Adrenal gland (tissue), 12 donors: ENCODE data around the gene RHBDL3. TPM values are rescaled to one million over a fixed set of nuclear protein-coding genes. Genes with fewer than 3 reads are reported as not detected.
"Not testable (repeated sequence)": the region's sequence is repeated elsewhere in the genome, so short reads cannot be mapped to it uniquely, and the experiment has no call there.

Source experiments
- DNase-seq, 7 donors: peaks; one replicate each; pipeline ENCODE4 v3.0.0-alpha.2; 2019 to 2020
- H3K27ac ChIP-seq, 5 donors: fragments of 200-600 bp; sonication (generic) in 4 of 5; 1 replicate in 3 of 5; 2 replicates in 2 of 5; pipeline versions ENCODE4 v1.5.1 to v1.8.0; 2016 to 2020; ENCODE audit warnings: mild to moderate bottlenecking in 1 of 5
- H3K27me3 ChIP-seq: fragments of 200-600 bp; 2 replicates; pipeline ENCODE4 v1.8.0; 2021
- H3K36me3 ChIP-seq, 2 donors: fragments of 200-600 bp; replicated peaks in 1 of 2; 1 replicate in 1 of 2; 2 replicates in 1 of 2; pipeline versions ENCODE4 v1.5.1 to v1.8.0; 2018 to 2022
- H3K4me1 ChIP-seq, 2 donors: fragments of 200-600 bp; replicated peaks in 1 of 2; 1 replicate in 1 of 2; 2 replicates in 1 of 2; pipeline versions ENCODE4 v1.5.1 to v1.8.0; 2018 to 2021
- H3K4me3 ChIP-seq, 4 donors: fragments of 200-600 bp; sonication (generic) in 3 of 4; one replicate each; pipeline ENCODE4 v1.5.1; 2016 to 2018
- H3K9me3 ChIP-seq, 3 donors: fragments of 200-600 bp; sonication (generic) in 1 of 3; replicated peaks in 1 of 3; 1 replicate in 2 of 3; 2 replicates in 1 of 3; pipeline versions ENCODE4 v1.5.1 to v1.8.0; 2016 to 2021
- POLR2A ChIP-seq, 2 donors: fragments of 450-650 bp; IDR thresholded peaks; one replicate each; pipeline ENCODE4 v1.6.1; 2017; ENCODE audit warnings: antibody characterized with exemption in 2 of 2, mild to moderate bottlenecking in 2 of 2, moderate library complexity in 1 of 2
- WGBS, 4 donors: extraction: QIAGEN DNeasy Blood & Tissue Kit in 2 of 4; methylation state at CpG; one replicate each; pipeline versions ENCODE4 v1.1.5 to v1.1.7; 2013 to 2017; 5-methylcytosine and 5-hydroxymethylcytosine counted together
- intact Hi-C, 2 donors: fragments of 100-400 bp; cut with DNase I; formaldehyde crosslinking; loops; one replicate each; pipeline versions ENCODE4 v1.14.1 to v1.15.0; 2022 to 2023
- polyA plus RNA-seq, 3 donors: library from polyadenylated mRNA; stranded (reverse); fragments of 200-250 nt in 2 of 3; fragments of 350-450 nt in 1 of 3; fragmentation: Illumina TruSeq in 1 of 3; extraction: RNeasy Lipid Tissue Mini Kit (QIAGEN cat#74804) in 1 of 3; gene quantifications; one replicate each; pipeline ENCODE4 v1.2.3, GENCODE V29; 2013 to 2014
- total RNA-seq, 9 donors: library from RNA; depleted of rRNA in 4 of 9; stranded (reverse); fragments of >200 nt in 4 of 9; fragments of 120-200 nt in 1 of 9; fragmentation: NEBNext Ultra II Directional in 1 of 9; extraction: Animal tissue kit (Norgen Biotek cat#: 25700) in 1 of 9; gene quantifications; one replicate each; pipeline versions ENCODE4 v1.1.0 to v1.2.4, GENCODE V29; 2013 to 2023
- TF ChIP-seq, protein P1 (sequence below), 6 experiments: fragments of 450-650 bp in 4 of 6; fragments of 200-600 bp in 2 of 6; sonication (generic) in 1 of 6; IDR thresholded peaks; 1 replicate in 5 of 6; 2 replicates in 1 of 6; pipeline versions ENCODE4 v1.5.1 to v1.8.0; 2016 to 2021; ENCODE audit warnings: antibody characterized with exemption in 6 of 6, mild to moderate bottlenecking in 2 of 6, moderate library complexity in 1 of 6
- donor health status: healthy with polysubstance abuse.
- donor health status: Bipolar disorder and iron deficiency.
- donor health status: DM: yes; HTN: yes; CAD: no.
- donor health status: DM: no; HTN: no; CAD: no.
- donor health status: DM: no; HTN: no; CAD: no.
- donor health status: DM: yes; HTN: yes; CAD: no.

The RHBDL3 gene
- total and polyA plus RNA-seq, 12 donors, result 1.7 to 10.2 (median 5.1) TPM

- no peak overlapping the region for H3K4me3 ChIP-seq
- H3K36me3 ChIP-seq, result no peaks in the 10 kb centered on the region
- H3K4me1 ChIP-seq, result no peaks in the 10 kb centered on the region
- intact Hi-C loops, result no loop called here
- DNase-seq, result no peak
- H3K27ac ChIP-seq, result no peak overlapping the region
- H3K27me3 ChIP-seq, result no peaks in the 10 kb centered on the region
- no peaks in the 10 kb centered on the region for H3K9me3 ChIP-seq
- TF ChIP-seq POLR2A (IDR thresholded peaks at IDR 0.05), result no peak
- TF ChIP-seq, protein P1, sequence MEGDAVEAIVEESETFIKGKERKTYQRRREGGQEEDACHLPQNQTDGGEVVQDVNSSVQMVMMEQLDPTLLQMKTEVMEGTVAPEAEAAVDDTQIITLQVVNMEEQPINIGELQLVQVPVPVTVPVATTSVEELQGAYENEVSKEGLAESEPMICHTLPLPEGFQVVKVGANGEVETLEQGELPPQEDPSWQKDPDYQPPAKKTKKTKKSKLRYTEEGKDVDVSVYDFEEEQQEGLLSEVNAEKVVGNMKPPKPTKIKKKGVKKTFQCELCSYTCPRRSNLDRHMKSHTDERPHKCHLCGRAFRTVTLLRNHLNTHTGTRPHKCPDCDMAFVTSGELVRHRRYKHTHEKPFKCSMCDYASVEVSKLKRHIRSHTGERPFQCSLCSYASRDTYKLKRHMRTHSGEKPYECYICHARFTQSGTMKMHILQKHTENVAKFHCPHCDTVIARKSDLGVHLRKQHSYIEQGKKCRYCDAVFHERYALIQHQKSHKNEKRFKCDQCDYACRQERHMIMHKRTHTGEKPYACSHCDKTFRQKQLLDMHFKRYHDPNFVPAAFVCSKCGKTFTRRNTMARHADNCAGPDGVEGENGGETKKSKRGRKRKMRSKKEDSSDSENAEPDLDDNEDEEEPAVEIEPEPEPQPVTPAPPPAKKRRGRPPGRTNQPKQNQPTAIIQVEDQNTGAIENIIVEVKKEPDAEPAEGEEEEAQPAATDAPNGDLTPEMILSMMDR (IDR thresholded peaks at IDR 0.05), result no peak
- 85 to 88% (median 86%) methylated on average over 9 of the region's 9 CpGs for WGBS, 4 donors
Measured at GRCh38 chr17:32314636-32315035, 49.0 kb downstream of the RHBDL3 start.

- no peaks in the 10 kb centered on the region for H3K4me1 ChIP-seq
- no peaks in the 10 kb centered on the region for H3K9me3 ChIP-seq
- DNase-seq, result no peak
- H3K27me3 ChIP-seq, result no peaks in the 10 kb centered on the region
- H3K36me3 ChIP-seq, result no peaks in the 10 kb centered on the region
- H3K4me3 ChIP-seq, result no peak overlapping the region
- 92 to 93% (median 92%) methylated on average over 8 of the region's 8 CpGs for WGBS, 4 donors
- TF ChIP-seq, protein P1 (IDR thresholded peaks at IDR 0.05), result no peak
- TF ChIP-seq POLR2A (IDR thresholded peaks at IDR 0.05), result no peak
- intact Hi-C loops, result no loop called here
- H3K27ac ChIP-seq, result no peak overlapping the region
Measured at GRCh38 chr17:32315171-32315570, 49.5 kb downstream of the RHBDL3 start.

DNA sequence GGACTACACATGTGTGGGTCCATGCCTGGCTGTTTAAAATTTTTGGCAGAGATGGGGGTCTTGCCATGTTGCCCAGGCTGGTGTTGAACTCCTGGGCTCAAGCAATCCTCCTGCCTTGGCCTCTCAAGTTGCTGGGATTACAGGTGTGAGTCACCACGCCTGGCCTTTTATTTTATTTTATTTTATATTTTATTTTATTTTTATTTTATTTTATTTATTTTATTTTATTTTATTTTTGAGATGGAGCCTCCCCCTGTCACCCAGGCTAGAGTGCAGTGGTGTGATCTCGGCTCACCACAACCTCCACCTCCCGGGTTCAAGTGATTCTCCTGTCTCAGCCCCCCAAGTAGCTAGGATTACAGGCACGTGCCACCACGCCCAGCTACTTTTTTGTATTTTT is 51.0 kb downstream of the RHBDL3 start:
- DNase-seq, H3K4me3 ChIP-seq, H3K9me3 ChIP-seq, H3K4me1 ChIP-seq, H3K27me3 ChIP-seq, H3K27ac ChIP-seq, intact Hi-C loops, H3K36me3 ChIP-seq: not testable (repeated sequence)
- WGBS, 4 donors, result 94 to 96% (median 95%) methylated on average over 5 of the region's 5 CpGs

DNA sequence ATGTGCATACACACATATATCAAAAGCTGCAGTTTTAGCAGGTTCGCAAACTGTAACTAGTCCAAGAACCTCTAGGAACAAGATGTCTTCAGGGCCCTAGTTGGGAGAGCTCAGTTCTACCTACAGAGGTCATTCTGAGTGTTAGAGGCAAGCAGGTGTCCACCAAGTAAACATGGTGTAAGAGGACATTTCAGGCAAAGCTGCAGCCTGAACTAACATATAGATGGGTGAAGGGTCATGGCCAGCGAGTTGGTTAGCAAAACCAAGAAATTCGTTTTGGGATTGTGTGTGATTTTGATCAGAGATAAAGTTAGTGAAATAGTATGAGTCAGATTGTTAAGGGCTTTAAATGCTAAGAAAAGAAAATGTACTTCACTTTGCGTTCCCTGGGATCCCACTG is 51.7 kb downstream of the RHBDL3 start:
- intact Hi-C loops, result no loop called here

DNA sequence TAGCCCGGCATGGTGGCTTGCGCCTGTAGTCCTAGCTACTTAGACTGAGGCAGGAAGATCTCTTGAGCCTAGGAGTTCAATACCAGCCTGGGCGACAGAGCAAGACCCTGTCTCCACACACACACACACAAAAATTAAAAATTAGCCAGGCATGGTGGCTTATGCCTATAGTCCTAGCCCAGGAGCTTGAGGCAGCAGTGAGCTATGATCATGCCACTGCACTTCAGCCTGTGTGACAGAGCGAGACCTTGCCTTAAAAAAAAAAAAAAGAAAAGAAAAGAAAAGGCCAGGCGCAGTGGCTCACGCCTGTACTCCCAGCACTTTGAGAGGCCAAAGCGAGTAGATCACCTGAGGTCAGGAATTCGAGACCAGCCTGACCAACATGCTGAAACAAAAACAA is 52.4 kb downstream of the RHBDL3 start:
- no peak for DNase-seq
- 92 to 95% (median 93%) methylated on average over 8 of the region's 8 CpGs for WGBS, 4 donors

More for the DNA sequence above, 51.7 kb downstream of the RHBDL3 start:
- no peaks in the 10 kb centered on the region for H3K36me3 ChIP-seq
- H3K27me3 ChIP-seq, result no peaks in the 10 kb centered on the region
- TF ChIP-seq, protein P1 (IDR thresholded peaks at IDR 0.05), result no peak
- TF ChIP-seq POLR2A (IDR thresholded peaks at IDR 0.05), result no peak
- H3K27ac ChIP-seq, result no peak overlapping the region
- H3K4me1 ChIP-seq, result no peaks in the 10 kb centered on the region
- no peak overlapping the region for H3K4me3 ChIP-seq
- DNase-seq, result no peak
- 76 to 79% (median 78%) methylated on average over 4 of the region's 4 CpGs for WGBS, 4 donors
- no peaks in the 10 kb centered on the region for H3K9me3 ChIP-seq

More for the DNA sequence above, 52.4 kb downstream of the RHBDL3 start:
- Histone ChIP-seq H3K27me3 (no peaks in the 10 kb centered on the region), H3K4me1 (no peaks in the 10 kb centered on the region), H3K27ac (no peak overlapping the region), H3K4me3 (no peak overlapping the region), H3K9me3 (no peaks in the 10 kb centered on the region), H3K36me3 (no peaks in the 10 kb centered on the region)
- no peak for TF ChIP-seq POLR2A (IDR thresholded peaks at IDR 0.05)
- intact Hi-C loops, result loop anchor here in 1 of 2 donors (2.0 kb wide), 1 partner anchor 65 kb away; no protein-coding TSS in a partner anchor
